Forelimb muscle (tissue), 1 donor: Measurements from ENCODE around the gene ANO8. TPM values are rescaled to one million over a fixed set of nuclear protein-coding genes. Genes with fewer than 3 reads are reported as not detected.
A peak's percentile ranks its signal among the peaks of the same experiment; 100 is the strongest.
"Not testable (repeated sequence)": the region's sequence is repeated elsewhere in the genome, so short reads cannot be mapped to it uniquely, and the experiment has no call there.

Experiments used
- DNase-seq: peaks from one replicate; pipeline ENCODE4 v3.0.0-alpha.2; 2013; ENCODE audit warnings: low read depth
- polyA plus RNA-seq: library from polyadenylated mRNA; unstranded; fragments of 120-200 nt; gene quantifications from one replicate; pipeline ENCODE4 v1.2.1, GENCODE V29; 2013; ENCODE audit not compliant: insufficient read length

Gene ANO8, protein sequence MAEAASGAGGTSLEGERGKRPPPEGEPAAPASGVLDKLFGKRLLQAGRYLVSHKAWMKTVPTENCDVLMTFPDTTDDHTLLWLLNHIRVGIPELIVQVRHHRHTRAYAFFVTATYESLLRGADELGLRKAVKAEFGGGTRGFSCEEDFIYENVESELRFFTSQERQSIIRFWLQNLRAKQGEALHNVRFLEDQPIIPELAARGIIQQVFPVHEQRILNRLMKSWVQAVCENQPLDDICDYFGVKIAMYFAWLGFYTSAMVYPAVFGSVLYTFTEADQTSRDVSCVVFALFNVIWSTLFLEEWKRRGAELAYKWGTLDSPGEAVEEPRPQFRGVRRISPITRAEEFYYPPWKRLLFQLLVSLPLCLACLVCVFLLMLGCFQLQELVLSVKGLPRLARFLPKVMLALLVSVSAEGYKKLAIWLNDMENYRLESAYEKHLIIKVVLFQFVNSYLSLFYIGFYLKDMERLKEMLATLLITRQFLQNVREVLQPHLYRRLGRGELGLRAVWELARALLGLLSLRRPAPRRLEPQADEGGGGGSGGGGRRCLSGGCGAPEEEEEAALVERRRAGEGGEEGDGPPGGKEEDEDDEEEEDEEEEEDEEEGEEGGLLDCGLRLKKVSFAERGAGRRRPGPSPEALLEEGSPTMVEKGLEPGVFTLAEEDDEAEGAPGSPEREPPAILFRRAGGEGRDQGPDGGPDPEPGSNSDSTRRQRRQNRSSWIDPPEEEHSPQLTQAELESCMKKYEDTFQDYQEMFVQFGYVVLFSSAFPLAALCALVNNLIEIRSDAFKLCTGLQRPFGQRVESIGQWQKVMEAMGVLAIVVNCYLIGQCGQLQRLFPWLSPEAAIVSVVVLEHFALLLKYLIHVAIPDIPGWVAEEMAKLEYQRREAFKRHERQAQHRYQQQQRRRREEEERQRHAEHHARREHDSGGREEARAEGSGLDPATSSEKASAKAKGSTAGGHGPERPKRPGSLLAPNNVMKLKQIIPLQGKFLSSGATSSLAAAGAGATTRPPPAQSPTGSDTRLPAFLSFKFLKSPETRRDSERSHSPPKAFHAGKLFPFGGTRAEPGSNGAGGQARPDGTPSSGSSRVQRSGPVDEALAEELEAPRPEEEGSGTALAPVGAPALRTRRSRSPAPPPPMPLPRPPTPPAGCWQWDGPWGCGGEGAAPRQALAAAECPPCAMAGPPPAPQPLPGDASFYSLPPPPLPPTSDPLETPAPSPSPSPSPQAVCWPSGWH
- 7.9 TPM for polyA plus RNA-seq

DNA sequence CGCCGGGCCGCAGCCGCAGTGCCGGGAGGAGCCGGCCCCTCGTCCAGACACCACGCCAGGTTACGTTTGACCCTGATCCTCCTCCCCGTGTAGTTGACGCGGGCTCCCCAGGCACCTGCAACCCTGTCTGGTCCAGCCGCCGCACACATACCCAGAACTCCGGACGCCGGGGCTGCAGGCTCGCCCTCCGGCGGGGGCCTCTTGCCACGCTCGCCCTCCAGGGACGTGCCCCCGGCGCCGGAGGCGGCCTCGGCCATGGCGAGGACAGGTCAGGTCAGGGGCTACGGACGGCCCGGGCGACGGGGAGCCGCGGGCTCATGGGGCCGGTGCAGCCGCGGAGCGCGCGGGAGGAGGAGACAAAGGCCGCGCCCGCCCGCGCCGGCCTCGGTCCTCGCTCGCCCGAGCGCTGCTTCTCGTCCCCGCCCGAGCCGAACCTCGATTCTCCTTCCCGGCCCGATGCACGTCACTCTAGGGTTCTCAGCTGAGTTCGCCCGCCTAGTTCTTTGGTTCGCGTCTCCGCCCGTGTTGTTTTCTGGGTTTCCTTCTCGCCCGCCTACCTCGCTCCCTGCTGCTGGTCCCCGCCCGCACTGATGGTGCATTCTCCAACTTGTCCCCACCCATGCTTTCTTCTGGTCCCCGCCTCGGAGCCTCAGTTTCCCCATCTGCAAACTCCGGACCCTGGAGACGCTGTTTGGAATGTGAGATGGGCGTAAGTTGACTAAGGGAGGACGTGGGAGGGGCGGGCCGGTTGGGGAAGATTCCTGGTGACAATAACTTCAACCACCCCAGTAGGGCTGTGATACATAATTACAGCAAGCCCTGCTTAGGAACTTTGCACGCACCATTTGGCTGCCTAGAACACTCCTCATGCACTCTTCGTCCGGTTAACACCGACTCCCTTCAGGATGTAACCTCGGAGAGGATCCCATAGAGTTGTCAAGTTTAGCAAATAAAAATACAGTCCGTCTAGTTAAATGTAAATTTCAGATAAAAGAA lies at the start of gene ANO8:
ANO8 (minus strand) TSS at position 442 of the 996 bp plus-strand sequence; CDS start at position 257, 185 bp downstream.
- DNase-seq = peak; percentile 93

DNA sequence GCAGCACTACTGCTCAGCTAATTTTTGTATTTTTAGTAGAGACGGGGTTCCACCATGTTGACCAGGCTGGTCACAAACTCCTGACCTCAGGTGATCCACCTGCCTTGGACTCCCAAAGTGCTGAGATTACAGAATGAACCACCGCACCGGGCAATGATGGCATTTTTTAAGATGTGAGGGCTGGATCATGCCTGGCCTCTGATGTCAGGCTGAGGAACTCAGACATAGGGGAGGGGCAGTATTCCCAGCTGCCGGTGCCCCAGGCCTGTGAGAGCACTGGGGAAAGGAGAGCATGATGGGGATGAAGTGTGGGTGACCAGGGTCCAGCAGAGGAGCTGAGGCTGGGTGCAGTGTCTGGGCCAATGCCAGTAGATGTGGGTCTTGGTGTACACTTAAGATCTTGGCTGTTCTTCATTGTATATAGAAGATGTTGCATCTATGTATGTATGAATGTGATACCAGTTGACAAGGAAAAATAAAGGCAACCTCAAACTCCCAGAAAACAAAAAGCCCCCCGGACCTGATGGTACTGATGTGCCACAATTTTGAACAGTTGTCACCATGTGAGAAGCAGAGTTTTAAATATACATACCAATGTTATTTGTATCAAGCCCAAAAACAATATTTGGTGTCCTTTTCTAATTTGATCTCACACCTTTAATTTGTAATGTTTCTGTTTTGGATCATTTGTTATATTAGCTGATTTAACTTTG lies 45.9 kb upstream of the ANO8 start:
- no peak for DNase-seq

DNA sequence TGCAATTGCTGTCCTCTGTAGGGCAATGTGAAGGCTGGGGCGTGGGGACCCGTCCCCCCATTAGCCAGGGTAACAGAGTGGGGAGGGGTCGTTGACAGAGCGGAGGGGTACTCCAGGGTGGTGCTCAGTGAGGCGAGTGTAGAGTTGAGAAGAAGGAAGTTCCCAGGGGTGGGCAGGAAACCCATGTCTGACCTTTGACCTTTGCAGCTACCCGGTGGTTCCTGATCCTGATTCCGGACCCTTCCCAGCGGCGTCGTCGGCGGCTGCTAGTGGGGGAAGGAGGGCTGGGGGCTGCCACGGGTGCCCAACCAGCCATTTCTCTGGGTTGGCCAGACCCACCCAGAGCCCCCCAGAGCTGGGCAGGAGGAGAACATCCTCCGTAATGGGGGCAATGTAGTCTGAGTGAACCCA lies 44.6 kb upstream of the ANO8 start:
- no peak for DNase-seq

DNA sequence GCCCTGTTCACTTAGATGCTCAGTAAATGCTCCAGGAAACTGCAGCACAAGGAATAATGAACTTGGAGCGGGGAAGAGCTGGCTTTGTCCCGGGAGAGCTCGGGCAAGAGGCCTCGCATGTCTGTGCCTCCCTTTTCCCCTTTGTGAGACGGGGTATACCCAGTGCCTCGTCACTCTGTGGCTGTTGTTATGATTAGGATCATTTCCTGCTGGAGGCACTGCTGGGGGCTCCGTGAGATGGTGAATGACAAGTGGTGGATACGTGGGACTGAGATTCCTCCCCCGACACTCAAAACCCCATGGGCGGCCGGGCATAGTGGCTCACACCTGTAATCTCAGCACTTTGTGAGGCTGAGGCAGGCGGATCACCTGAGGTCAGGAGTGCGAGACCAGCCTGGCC lies 43.6 kb upstream of the ANO8 start:
- DNase-seq = no peak

DNA sequence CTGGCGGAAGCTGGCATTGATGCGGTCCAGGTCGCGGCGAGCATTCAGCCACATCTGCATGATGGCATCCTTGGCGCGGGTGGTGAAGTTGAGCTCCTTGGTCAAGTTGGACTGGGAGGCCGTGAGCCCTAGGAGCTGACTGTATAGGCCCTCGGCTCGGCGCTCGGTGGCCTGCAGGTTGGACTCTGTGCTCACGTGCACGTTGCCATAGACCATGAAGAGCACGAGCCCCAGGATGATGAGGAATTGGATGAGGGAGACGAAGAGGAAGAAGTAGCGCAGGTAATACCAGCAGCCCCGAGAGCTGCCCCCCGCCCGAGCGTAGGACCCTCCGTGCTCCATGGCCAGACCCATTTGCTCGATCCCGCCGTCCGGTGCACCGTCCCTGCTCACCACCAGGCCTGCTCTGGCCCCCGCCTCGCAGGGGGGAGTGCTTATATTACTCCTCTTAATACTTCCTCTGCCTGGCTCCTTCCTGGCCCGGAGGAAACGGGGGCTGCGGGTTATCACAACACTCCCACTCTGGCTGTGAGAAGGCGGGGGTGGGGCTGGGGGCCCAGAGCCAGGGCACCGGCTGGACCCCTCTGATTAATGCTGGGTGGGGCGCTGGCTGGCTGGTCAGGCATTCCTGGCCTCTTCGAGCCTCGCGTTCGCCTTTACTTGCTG lies 42.4 kb upstream of the ANO8 start, which contains the start of gene PLVAP:
PLVAP (minus strand) TSS at position 408 of the 666 bp plus-strand sequence; CDS start at position 354, 54 bp downstream.
- no peak for DNase-seq

DNA sequence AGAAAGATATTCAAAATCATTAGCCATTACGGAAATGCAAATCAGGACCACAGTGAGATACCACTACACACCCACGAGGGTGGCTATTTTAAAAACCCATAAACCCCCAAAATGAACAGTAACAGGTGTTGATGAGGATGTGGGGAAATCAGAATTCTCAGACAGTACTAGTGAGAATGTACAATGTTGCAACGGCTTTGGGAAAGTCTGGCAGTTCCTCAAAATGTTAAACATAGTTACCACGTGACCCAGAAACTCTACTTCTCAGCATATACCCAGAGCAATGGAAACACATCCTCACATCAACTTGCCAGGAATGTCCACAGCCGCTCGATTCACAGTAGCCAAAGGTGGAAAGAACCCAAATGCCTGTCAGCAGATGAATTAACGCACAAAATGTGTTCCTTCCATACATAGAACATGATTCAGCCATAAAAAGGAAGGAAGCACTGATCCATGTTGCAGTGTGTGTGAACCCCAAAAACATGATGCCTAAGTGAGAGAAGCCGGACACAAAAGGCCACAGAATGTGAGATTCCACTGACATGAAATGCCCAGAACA lies 35.5 kb upstream of the ANO8 start:
- DNase-seq = no peak

DNA sequence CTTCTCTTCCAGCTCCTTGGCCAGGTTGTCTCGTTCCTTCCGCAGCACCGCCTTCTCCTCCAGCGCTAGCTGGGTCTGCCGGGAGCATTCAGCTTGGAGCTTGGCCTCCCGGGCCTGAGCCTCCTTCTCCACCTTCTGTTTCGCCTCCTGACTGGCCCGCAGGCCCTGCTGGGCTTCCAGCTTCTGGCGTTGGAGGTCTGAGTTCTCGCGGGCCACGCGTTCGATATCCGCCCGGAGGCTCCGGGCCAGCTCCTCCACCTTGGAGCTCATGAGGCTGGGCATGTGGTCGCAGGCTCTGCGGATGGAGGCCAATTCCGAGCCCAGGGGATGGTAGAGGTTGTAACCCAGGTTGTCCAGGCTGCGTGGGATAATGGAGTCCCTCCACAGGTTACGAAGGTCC lies 30.7 kb upstream of the ANO8 start:
- DNase-seq = no peak

DNA sequence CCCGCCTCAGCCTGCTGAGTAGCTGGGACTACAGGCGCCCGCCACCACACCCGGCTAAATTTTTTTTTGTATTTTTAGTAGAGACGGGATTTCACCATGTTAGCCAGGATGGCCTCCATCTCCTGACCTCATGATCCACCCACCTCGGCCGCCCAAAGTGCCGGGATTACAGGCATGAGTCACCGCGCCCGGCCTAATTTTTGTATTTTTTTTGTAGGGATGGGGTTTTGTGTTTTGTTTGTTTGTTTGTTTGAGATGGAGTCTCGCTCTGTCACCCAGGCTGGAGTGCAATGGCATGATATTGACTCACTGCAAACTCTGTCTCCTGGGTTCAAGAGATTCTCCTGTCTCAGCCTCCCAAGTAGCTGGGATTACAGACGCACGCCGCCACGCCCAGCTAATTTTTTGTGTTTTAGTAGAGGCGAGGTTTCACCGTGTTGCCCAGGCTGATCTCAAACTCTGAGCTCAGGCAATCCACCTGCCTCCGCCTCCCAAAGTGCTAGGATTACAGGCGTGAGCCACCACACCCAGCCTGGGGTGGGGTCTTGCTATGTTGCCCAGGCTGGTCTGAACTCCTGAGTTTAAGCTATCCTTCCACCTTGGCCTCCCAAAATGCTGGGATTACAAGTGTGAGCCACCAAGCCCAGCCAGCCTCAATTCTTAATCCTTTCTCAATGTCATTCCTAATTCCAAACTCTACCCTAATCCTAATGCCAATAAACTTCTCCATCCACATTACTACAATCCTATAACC lies 29.4 kb upstream of the ANO8 start:
- DNase-seq = not testable (repeated sequence)

DNA sequence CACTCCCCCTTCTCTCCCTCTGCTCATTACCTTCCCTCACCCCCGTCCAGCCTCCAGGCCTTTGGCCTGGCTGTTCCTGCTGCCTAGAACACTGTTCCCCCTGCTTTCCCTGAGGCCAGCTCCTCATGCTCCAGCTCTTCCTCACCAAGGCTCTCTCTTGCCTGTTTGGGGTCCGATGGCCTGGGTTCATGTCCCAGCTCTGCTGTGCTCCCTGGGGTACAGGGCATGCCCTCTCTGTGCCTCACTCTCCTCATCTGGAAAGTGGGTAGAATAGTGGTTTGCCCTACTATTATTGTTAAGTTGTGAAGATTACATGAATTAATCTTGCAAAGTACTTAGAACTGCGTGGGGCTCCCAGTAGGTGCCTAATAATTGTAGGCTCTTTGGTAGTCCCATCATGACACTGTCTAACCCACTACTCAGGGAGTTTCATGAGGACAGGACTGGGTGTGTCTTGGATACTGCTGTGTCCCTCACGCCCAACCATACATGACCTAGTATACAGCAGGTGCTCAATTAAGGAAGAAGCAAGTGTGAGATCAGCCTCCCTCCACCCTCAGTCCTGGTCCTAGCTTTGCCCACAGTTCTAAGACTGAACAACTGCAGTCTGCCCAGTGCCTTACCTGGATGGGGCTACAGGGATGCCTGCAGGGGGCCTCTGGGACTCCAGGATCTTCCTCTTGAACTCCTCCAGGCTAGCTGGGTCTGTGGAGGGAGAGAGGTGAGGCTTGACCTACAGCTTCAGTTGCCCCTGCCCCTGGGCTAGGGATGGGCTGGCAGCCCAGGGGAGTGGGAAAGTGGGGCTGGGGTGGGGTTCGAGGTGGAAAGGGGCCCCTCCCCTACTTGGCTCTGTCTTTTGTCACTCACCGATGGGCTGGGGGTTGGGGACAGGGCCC lies 25.5 kb upstream of the ANO8 start:
- DNase-seq = no peak

DNA sequence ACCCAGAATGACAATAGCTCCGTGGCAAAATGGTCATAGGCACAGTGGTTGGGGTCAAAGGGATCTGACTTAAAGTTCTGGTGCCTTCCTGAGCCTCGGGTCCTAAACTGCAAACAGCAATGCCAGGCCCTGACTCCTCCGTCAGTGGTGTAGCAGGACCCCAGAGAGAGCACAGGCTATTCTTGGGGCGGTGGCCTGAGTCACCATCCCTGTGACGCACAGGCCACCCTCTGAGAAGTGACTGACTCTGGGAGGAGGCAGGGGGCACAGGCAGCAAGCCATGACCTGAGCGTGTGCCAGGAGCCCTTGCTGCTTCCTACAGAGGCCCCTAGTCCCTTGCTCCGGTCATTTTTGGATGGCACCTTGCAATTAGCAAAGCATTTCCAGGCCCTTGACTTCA lies 23.7 kb upstream of the ANO8 start:
- no peak for DNase-seq

DNA sequence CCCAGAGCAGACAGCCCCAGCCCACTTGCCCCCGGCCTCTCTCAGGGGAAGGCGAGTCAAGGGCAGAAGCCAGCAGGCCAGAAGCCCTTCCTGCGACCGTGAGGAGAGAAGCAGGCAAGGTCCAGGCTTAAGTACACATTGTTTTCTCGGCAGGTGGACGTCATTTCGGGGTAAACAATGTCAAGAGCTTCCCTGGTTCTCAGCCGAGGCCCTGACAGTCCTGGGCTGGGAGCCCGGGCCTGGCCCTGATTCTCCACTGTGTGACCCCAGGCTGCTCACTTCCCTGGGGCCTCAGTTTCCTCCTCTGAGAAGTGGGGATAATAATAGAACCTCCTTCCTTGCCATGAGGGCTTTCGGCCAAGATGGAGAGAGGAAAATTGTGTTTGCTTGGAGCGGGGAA lies 23.1 kb upstream of the ANO8 start:
- DNase-seq = no peak

DNA sequence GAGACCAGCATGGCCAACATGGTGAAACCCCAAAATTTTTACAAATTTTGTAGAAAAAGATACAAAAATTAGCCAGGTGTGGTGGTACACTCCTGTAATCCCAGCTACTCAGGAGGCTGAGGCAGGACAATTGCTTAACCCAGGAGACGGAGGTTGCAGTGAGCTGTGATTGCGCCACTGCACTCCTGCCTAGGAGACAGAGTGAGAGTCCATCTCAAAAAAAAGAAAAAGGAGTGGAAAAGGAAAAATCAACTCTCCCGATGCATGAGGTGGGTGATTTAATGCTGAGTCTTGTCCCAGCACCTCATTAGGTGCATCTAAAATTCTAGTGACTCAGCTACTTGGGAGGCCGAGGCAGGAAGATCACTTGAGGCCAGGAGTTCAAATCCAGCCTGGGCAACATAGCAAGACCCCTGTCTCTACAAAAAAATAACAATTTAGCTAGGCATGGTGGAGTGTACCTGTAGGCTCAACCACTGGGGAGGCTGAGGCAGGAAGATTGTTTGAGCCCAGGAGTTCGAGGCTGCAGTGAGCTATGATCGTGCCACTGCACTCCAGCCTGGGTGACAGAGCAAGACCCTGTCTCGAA lies 22.5 kb upstream of the ANO8 start:
- DNase-seq = no peak

DNA sequence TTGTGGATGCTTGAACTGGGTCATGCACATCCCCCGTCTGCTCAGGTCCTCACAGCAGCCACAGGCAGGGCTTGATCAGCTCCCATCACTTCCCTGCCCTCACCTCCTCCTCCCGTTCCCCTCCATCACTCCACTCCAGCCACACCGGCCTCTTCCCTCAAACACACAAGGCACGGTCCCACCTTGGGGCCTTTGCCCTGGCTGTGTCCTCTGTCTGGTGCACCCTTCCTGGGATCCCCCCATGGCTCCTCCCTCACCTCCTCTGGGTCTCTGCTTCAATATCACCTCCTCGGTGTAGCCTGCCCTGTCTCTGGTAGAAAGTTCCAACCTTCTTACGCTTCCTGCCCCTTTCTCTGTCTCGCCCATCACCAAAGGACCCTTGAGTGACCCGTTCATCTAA lies 18.7 kb upstream of the ANO8 start:
- DNase-seq = no peak

DNA sequence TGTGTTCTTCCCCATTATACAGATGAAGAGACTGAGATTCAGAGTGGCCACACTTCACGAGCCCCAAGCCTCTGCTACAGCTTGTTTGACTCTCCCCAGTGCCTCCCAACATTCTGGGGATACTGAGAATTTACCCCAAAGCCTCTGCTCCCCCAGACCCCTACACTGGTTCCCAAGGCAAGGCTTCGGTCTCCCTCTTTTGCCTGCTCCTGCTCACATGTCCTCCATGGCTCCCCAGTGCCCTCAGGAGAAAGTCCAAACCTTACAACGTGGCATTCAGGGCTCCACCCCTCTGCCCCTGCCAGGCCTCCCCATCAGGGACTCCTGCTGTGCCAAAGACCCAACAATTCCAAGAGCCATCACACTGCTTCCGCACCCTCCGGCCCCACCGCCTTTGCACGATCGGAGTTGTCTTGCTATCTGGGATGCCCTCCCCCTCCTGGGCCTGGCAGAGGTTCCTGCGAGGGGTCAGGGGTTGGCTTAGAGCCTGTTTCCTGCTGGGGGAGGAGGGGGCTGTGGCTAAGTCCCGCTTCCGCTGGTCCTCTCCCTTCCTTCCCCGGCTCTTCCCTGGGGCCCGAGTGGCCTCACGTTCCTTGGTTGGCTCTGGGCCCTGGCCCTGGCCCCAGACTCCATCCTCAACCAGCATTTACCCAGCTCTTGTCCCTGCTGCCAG lies 18.1 kb upstream of the ANO8 start:
- DNase-seq = no peak

DNA sequence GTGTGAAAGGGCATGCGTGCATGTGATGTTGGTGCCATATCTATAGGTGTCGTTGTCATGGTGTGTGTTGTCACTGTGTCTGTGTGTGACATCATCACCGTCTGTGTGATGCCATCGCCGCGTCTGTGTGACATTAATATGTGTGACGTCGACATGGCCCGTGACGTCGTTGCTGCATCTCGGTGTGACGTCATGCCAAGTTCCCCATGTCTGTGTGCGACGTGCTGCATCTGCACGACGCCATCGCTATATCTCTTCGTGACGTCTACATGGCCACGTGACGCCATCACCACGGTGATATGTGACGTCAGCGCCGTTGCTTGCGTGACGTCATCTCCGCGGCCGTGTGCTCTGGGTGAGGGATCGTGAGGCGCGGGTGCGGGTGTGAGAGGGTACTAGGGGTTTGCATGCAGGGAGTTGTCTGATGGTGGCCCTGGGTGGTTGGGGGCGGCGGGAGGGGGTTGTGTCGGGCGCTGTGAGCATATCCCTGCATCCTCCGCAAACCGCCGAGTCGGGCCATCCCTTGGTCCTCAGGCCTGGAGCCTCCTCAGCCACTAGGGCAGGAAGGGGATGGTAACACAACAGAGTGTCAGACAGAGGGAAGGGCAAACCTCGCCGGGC lies 17.3 kb upstream of the ANO8 start:
- no peak for DNase-seq

DNA sequence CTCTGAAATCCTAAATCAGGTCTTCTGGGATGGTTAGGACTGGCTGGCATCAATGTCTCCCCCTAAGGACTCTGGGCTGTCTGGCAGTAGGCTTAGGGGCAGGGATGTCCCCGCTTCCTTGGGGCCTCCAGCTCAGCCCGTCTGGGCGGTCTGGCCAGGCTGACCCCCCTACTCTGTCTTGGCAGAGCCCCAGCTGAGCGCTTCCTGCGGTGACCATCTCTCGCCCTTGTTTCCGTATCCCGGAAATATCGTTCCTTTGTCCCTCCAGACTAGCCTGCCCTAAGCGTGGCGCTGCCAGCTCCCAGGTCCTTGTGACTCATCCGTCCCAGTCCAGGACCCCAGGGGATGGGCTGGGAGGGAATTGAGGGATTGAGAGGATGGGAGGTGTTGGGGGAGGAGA lies 14.0 kb upstream of the ANO8 start:
- DNase-seq = no peak
